Kidney (tissue), 14 donors: ENCODE data around the gene EIF3K. TPM values are rescaled to one million over a fixed set of nuclear protein-coding genes. Genes with fewer than 3 reads are reported as not detected.
"Not testable (repeated sequence)": the region's sequence is repeated elsewhere in the genome, so short reads cannot be mapped to it uniquely, and the experiment has no call there.

ENCODE experiments used
- DNase-seq, 5 donors: peaks; one replicate each; pipeline ENCODE4 v3.0.0-alpha.2; 2013 to 2020
- FAIRE-seq: peaks from 2 replicates; lab custom pipeline; 2012; peaks lifted over from hg19 to GRCh38; lab: Jason Lieb, UNC
- H3K27ac ChIP-seq, 2 donors: one replicate each; pipeline ENCODE4 v1.7.0; 2013; ENCODE audit warnings: low read depth in 2 of 2, low read length in 2 of 2, inconsistent platforms in 1 of 2
- H3K27me3 ChIP-seq: one replicate; pipeline ENCODE4 v1.7.1; 2013; ENCODE audit warnings: low read length, inconsistent platforms; ENCODE audit not compliant: control insufficient read depth, insufficient read depth
- H3K36me3 ChIP-seq, 3 donors: one replicate each; pipeline versions ENCODE4 v1.7.0 to v1.7.1; 2013; ENCODE audit warnings: low read length in 3 of 3, control low read depth in 1 of 3, inconsistent platforms in 1 of 3; ENCODE audit not compliant: insufficient read depth in 3 of 3, control insufficient read depth in 2 of 3
- H3K4me1 ChIP-seq, 3 donors: one replicate each; pipeline versions ENCODE4 v1.7.0 to v1.7.1; 2013; ENCODE audit warnings: low read length in 3 of 3, inconsistent platforms in 1 of 3, low read depth in 1 of 3; ENCODE audit not compliant: control insufficient read depth in 2 of 3, insufficient read depth in 2 of 3
- H3K4me3 ChIP-seq, 3 donors: one replicate each; pipeline versions ENCODE4 v1.7.0 to v1.8.1; 2013; ENCODE audit warnings: low read length in 3 of 3, control low read depth in 1 of 3, inconsistent platforms in 1 of 3
- H3K9ac ChIP-seq, 3 donors: one replicate each; pipeline versions ENCODE4 v1.7.0 to v1.7.1; 2013; ENCODE audit warnings: low read length in 3 of 3, control low read depth in 1 of 3, inconsistent platforms in 1 of 3
- H3K9me3 ChIP-seq, 3 donors: one replicate each; pipeline versions ENCODE4 v1.7.0 to v1.7.1; 2013; ENCODE audit warnings: low read length in 3 of 3, control low read depth in 1 of 3, inconsistent platforms in 1 of 3; ENCODE audit not compliant: control insufficient read depth in 2 of 3, insufficient read depth in 1 of 3
- CTCF ChIP-seq: IDR thresholded peaks from 3 replicates; pipeline ENCODE4 v1.5.1; 2012; ENCODE audit warnings: mild to moderate bottlenecking, moderate library complexity, borderline replicate concordance; ENCODE audit not compliant: insufficient read depth; ENCODE audit errors: extremely low read depth
- intact Hi-C: fragments of 100-400 bp; cut with DNase I; formaldehyde crosslinking; loops from one replicate; pipeline ENCODE4 v1.11.1; 2022
- polyA plus RNA-seq: library from polyadenylated mRNA; stranded (reverse); fragments of 350-450 nt; fragmentation: Illumina TruSeq; extraction: RNeasy Lipid Tissue Mini Kit (QIAGEN cat#74804); gene quantifications from one replicate; pipeline ENCODE4 v1.2.3, GENCODE V29; 2014; ENCODE audit warnings: low read depth, low replicate concordance; ENCODE audit not compliant: insufficient read depth
- total RNA-seq: library from RNA; stranded (reverse); fragmentation: NEBNext Ultra II Directional; extraction: Animal tissue kit (Norgen Biotek cat#: 25700); gene quantifications from one replicate; pipeline ENCODE4 v1.2.1, GENCODE V29; 2021
- donor health status: control.
- donor health status: control.
- donor health status: control.
- donor health status: control.
- donor health status: control.
- donor health status: DM: yes; HTN: yes; CAD: no.
- donor health status: Normal renal cell carcinoma (clear cell type).

Gene EIF3K
- total and polyA plus RNA-seq, 2 donors from 2014 or later: 259 to 723 TPM

GRCh38 chr19:38599722-38600121 is 19.3 kb upstream of the EIF3K start:
- Histone ChIP-seq H3K9ac (no peak overlapping the region), H3K4me1 (no peaks in the 10 kb centered on the region), H3K27me3 (no peaks in the 10 kb centered on the region), H3K27ac (no peak overlapping the region), H3K9me3 (no peaks in the 10 kb centered on the region), H3K36me3 (no peaks in the 10 kb centered on the region), H3K4me3 (no peak overlapping the region)
- TF ChIP-seq CTCF: no peak
- no peak for DNase-seq
- FAIRE-seq: no peak
- intact Hi-C loops: no loop called here

- intact Hi-C loops: not testable (repeated sequence)
Observed at GRCh38 chr19:38602856-38603255, 16.1 kb upstream of the EIF3K start.

GRCh38 chr19:38606131-38606530 is 12.9 kb upstream of the EIF3K start:
- H3K4me1 ChIP-seq: no peaks in the 10 kb centered on the region
- intact Hi-C loops: no loop called here
- no peak overlapping the region for H3K9ac ChIP-seq
- H3K9me3 ChIP-seq: no peaks in the 10 kb centered on the region
- TF ChIP-seq CTCF: no peak
- no peak overlapping the region for H3K27ac ChIP-seq
- H3K27me3 ChIP-seq: no peaks in the 10 kb centered on the region
- no peak for FAIRE-seq
- DNase-seq: no peak
- no peak overlapping the region for H3K4me3 ChIP-seq
- H3K36me3 ChIP-seq: no peaks in the 10 kb centered on the region

More at GRCh38 chr19:38602856-38603255, 16.1 kb upstream of the EIF3K start:
- H3K27me3 ChIP-seq, H3K27ac ChIP-seq, H3K36me3 ChIP-seq, FAIRE-seq, H3K9ac ChIP-seq, DNase-seq, H3K9me3 ChIP-seq, H3K4me3 ChIP-seq, H3K4me1 ChIP-seq: not testable (repeated sequence)

- Histone ChIP-seq H3K27ac (no peak overlapping the region), H3K4me1 (peaks cover 0 to 8% (median 7%) of the 10 kb centered on the region in 3 donors), H3K9me3 (no peaks in the 10 kb centered on the region), H3K9ac (no peak overlapping the region), H3K4me3 (no peak overlapping the region), H3K27me3 (no peaks in the 10 kb centered on the region), H3K36me3 (no peaks in the 10 kb centered on the region)
- FAIRE-seq (no peak), DNase-seq (no peak)
- TF ChIP-seq CTCF: no peak
- intact Hi-C loops: no loop called here
Observed at GRCh38 chr19:38614289-38614688, 4.7 kb upstream of the EIF3K start.
